Neural cell (in vitro differentiated cells): Measurements from ENCODE around the gene PDE7B. TPM values are rescaled to one million over a fixed set of nuclear protein-coding genes. Genes with fewer than 3 reads are reported as not detected.

Source experiments
- H2AFZ ChIP-seq: fragments of 200-600, 300-800 bp; sonication (generic), shearing (Covaris generic); 2 replicates; pipeline ENCODE4 v1.6.0; 2014; ENCODE audit warnings: low read depth, mild to moderate bottlenecking, antibody characterized with exemption, low read length, moderate library complexity
- H3F3A ChIP-seq: fragments of 200-600 bp; shearing (Covaris generic); 2 replicates; pipeline ENCODE4 v1.6.1; 2016; ENCODE audit warnings: mild to moderate bottlenecking, moderate library complexity, mixed read lengths, antibody characterized with exemption, low read length; ENCODE audit not compliant: insufficient read depth, poor library complexity, severe bottlenecking
- H3K27ac ChIP-seq: fragments of 200-600, 300-800 bp; sonication (generic), shearing (Covaris generic); 2 replicates; pipeline ENCODE4 v1.5.1; 2014; ENCODE audit warnings: mild to moderate bottlenecking, low read length, moderate library complexity
- H3K27me3 ChIP-seq: fragments of 300-800, 200-600 bp; sonication (generic), shearing (Covaris generic); 2 replicates; pipeline ENCODE4 v1.6.0; 2014; ENCODE audit warnings: mild to moderate bottlenecking, low read depth, low read length, moderate library complexity; ENCODE audit not compliant: insufficient read depth
- H3K36me3 ChIP-seq: fragments of 300-800, 200-600 bp; sonication (generic), shearing (Covaris generic); 2 replicates; pipeline ENCODE4 v1.5.1; 2014; ENCODE audit warnings: mild to moderate bottlenecking, antibody characterized with exemption, low read length, moderate library complexity; ENCODE audit not compliant: insufficient read depth
- H3K4me2 ChIP-seq: fragments of 300-800, 200-600 bp; sonication (generic), shearing (Covaris generic); 2 replicates; pipeline ENCODE4 v1.6.0; 2014; ENCODE audit warnings: mild to moderate bottlenecking, low read length
- H3K4me3 ChIP-seq: fragments of 300-800, 200-600 bp; sonication (generic), shearing (Covaris generic); 2 replicates; pipeline ENCODE4 v1.5.1; 2014; ENCODE audit warnings: mild to moderate bottlenecking, low read length, moderate library complexity
- H3K79me2 ChIP-seq: fragments of 200-600 bp; shearing (Covaris generic); replicated peaks from 2 replicates; pipeline ENCODE4 v1.6.0; 2014; ENCODE audit warnings: mild to moderate bottlenecking, low read length, moderate library complexity; ENCODE audit not compliant: insufficient read depth
- H3K9ac ChIP-seq: fragments of 300-800, 200-600 bp; sonication (generic), shearing (Covaris generic); 2 replicates; pipeline ENCODE4 v1.6.1; 2016; ENCODE audit warnings: mild to moderate bottlenecking, low read length, mixed read lengths
- H3K9me2 ChIP-seq: fragments of 200-600 bp; shearing (Covaris generic); 2 replicates; pipeline ENCODE4 v1.6.1; 2016; ENCODE audit warnings: mild to moderate bottlenecking, low read length, mixed read lengths; ENCODE audit not compliant: insufficient read depth
- H3K9me3 ChIP-seq: fragments of 200-600, 300-800 bp; sonication (generic), shearing (Covaris generic); 2 replicates; pipeline ENCODE4 v1.6.1; 2016; ENCODE audit warnings: mild to moderate bottlenecking, mixed run types, low read length, moderate library complexity, mixed read lengths
- H4K20me1 ChIP-seq: fragments of 200-600 bp; shearing (Covaris generic); 2 replicates; pipeline ENCODE4 v1.6.1; 2016; ENCODE audit warnings: mild to moderate bottlenecking, mixed run types; ENCODE audit not compliant: insufficient read depth
- CTCF ChIP-seq: fragments of 450-650 bp; IDR thresholded peaks from 2 replicates; pipeline ENCODE4 v1.5.1; 2014; ENCODE audit warnings: antibody characterized with exemption, mild to moderate bottlenecking, moderate library complexity; ENCODE audit not compliant: poor library complexity, severe bottlenecking
- EP300 ChIP-seq: fragments of 450-650 bp; conservative IDR thresholded peaks from 2 replicates; pipeline ENCODE4 v1.6.1; 2014; ENCODE audit warnings: antibody characterized with exemption, mild to moderate bottlenecking, moderate library complexity; ENCODE audit not compliant: poor library complexity, severe bottlenecking
- EZH2 ChIP-seq: fragments of 200-600, 300-800 bp; shearing (Covaris generic), sonication (generic); IDR thresholded peaks from 2 replicates; pipeline ENCODE4 v1.6.1; 2014; ENCODE audit warnings: antibody characterized with exemption, low read length, borderline replicate concordance, mild to moderate bottlenecking; ENCODE audit not compliant: insufficient read depth, poor library complexity, severe bottlenecking
- MXI1 ChIP-seq: fragments of 450-650 bp; conservative IDR thresholded peaks from 2 replicates; pipeline ENCODE4 v1.6.1; 2014; ENCODE audit warnings: antibody characterized with exemption, mild to moderate bottlenecking; ENCODE audit not compliant: poor library complexity, severe bottlenecking
- POLR2AphosphoS5 ChIP-seq: IDR thresholded peaks from 2 replicates; pipeline ENCODE4 v1.6.1; 2012
- RAD21 ChIP-seq: fragments of 450-650 bp; conservative IDR thresholded peaks from 2 replicates; pipeline ENCODE4 v1.6.1; 2014; ENCODE audit warnings: antibody characterized with exemption, mild to moderate bottlenecking, moderate library complexity
- REST ChIP-seq: IDR thresholded peaks from 2 replicates; pipeline ENCODE4 v1.6.1; 2012; ENCODE audit warnings: borderline replicate concordance
- SMC3 ChIP-seq: fragments of 450-650 bp; conservative IDR thresholded peaks from 2 replicates; pipeline ENCODE4 v1.6.1; 2014; ENCODE audit warnings: antibody characterized with exemption, mild to moderate bottlenecking, moderate library complexity; ENCODE audit not compliant: poor library complexity
- TAF1 ChIP-seq: IDR thresholded peaks from 2 replicates; pipeline ENCODE4 v1.6.1; 2012; ENCODE audit warnings: low read depth
- polyA plus RNA-seq: library from polyadenylated mRNA; depleted of rRNA; stranded (reverse); fragments of >200 nt; gene quantifications from 2 replicates; pipeline ENCODE4 v1.2.3, GENCODE V29; 2014

The PDE7B gene
- polyA plus RNA-seq, 1 donor from 2014 or later = 5.9 TPM

- Histone ChIP-seq H2AFZ (no peak overlapping the region), H3K27ac (no peak overlapping the region), H3K9ac (no peak overlapping the region), H3K4me3 (no peak overlapping the region), H3F3A (no peaks in the 10 kb centered on the region), H3K27me3 (no peaks in the 10 kb centered on the region), H4K20me1 (no peaks in the 10 kb centered on the region), H3K36me3 (no peaks in the 10 kb centered on the region), H3K79me2 (no peaks in the 10 kb centered on the region), H3K9me3 (no peaks in the 10 kb centered on the region), H3K9me2 (no peaks in the 10 kb centered on the region), H3K4me2 (no peak overlapping the region)
- no peak for TF ChIP-seq EP300
- TF ChIP-seq SMC3 = no peak
- no peak for TF ChIP-seq REST
- no peak for TF ChIP-seq POLR2AphosphoS5
- TF ChIP-seq RAD21 = no peak
- TF ChIP-seq TAF1 = no peak
- TF ChIP-seq EZH2 = no peak
- TF ChIP-seq CTCF = no peak
- TF ChIP-seq MXI1 = no peak
Observed at GRCh38 chr6:136036071-136036380, 184.5 kb downstream of the PDE7B start.

- Histone ChIP-seq H2AFZ (no peak overlapping the region), H3K4me2 (no peak overlapping the region), H3K27ac (no peak overlapping the region), H3K4me3 (no peak overlapping the region), H3K36me3 (no peaks in the 10 kb centered on the region), H3F3A (no peaks in the 10 kb centered on the region), H3K9ac (no peak overlapping the region), H4K20me1 (no peaks in the 10 kb centered on the region), H3K79me2 (no peaks in the 10 kb centered on the region), H3K27me3 (no peaks in the 10 kb centered on the region), H3K9me2 (no peaks in the 10 kb centered on the region), H3K9me3 (no peaks in the 10 kb centered on the region)
- TF ChIP-seq TAF1 = no peak
- no peak for TF ChIP-seq MXI1
- TF ChIP-seq POLR2AphosphoS5 = no peak
- TF ChIP-seq RAD21 = no peak
- TF ChIP-seq REST = no peak
- TF ChIP-seq SMC3 = no peak
- no peak for TF ChIP-seq CTCF
- no peak for TF ChIP-seq EZH2
- TF ChIP-seq EP300 = no peak
Observed at GRCh38 chr6:136036601-136037000, 185.1 kb downstream of the PDE7B start.
